Fibroblast of mammary gland (primary cell): Measurements from ENCODE around the gene OR51E1.
A peak's percentile ranks its signal among the peaks of the same experiment; 100 is the strongest.

Experiments used
- DNase-seq: peaks from one replicate; pipeline ENCODE4 v3.0.0-alpha.2; 2010; ENCODE audit warnings: low read depth
- H3K4me3 ChIP-seq: 2 replicates; pipeline ENCODE4 v1.5.1; 2011; ENCODE audit warnings: low read depth, mild to moderate bottlenecking, low read length, moderate library complexity; ENCODE audit not compliant: control insufficient read depth
- CTCF ChIP-seq: conservative IDR thresholded peaks from 2 replicates; pipeline ENCODE4 v1.5.1; 2011; ENCODE audit warnings: low read depth, low read length, inconsistent platforms; ENCODE audit not compliant: control insufficient read depth, insufficient read depth

Gene OR51E1

GRCh38 chr11:4682623-4683419 lies 39.0 kb downstream of the OR51E1 start:
- H3K4me3 ChIP-seq, result no peak overlapping the region
- TF ChIP-seq CTCF, result no peak
- DNase-seq, result peak; percentile 2

GRCh38 chr11:4684631-4685285 lies 41.0 kb downstream of the OR51E1 start:
- no peak for TF ChIP-seq CTCF
- H3K4me3 ChIP-seq, result no peak overlapping the region
- no peak for DNase-seq

- no peak for TF ChIP-seq CTCF
- no peak for DNase-seq
- no peak overlapping the region for H3K4me3 ChIP-seq
Observed at GRCh38 chr11:4695442-4695841, 51.7 kb downstream of the OR51E1 start.

DNA sequence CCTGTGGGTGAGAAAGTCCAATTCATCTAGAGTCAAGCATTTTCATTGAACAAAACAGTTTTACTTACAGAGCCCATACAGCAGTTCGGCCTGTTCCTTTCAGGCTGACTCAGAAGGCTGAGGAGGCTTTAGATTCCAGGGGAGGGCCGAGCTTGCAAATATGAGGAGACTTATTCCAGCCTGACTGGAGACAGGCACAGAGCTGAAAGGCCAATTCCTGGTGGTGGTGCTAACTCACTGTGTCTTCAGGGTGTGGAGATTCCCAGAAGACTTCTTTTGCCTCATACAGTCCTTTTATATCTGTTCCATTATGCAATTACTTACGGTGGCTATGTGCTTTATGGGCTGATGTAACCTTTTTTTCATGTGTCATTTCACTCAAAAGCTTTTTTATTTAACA lies 53.8 kb downstream of the OR51E1 start, which contains the start of gene OR51E2:
OR51E2 (minus strand) TSS at position 269 of the 400 bp plus-strand sequence. CDS start 15,142 bp downstream, outside the sequence.
- H3K4me3 ChIP-seq, result no peak within 1 kb of the TSS
- no peak for TF ChIP-seq CTCF
- DNase-seq, result no peak

DNA sequence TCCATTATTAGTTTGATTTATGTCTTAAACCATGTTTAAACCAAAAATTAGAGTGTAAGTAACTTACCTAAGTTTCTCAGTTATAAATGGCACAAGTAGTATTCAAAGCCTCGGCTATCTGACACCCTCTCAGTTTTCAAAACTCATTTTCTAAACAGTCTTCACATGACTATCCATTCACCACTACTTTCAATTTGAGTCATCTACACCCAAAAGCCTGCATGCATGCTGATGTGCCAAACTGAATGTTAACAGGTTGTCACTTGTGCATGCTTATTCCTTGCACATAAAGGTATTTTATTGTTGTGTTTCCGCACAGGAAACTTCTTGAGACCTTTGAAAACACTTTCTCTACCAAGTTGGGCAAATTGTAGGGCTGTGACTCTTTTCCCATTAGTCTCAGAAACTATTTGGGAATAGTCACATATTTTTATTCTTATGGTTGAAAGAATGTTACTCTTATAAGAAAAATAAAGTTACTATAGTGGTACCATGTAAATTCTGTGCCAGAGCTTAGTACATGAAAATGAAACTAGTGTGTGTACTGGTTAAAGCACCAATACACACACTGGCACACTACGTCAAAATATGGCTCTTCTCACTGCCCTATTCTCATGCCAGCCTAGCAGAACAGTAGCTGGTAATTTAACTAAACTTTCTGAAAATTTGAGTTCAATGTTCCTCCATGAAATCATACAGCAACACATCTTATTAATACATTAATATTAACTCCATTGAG lies 56.1 kb downstream of the OR51E1 start:
- TF ChIP-seq CTCF, result no peak

GRCh38 chr11:4700436-4700820 lies 56.6 kb downstream of the OR51E1 start:
- TF ChIP-seq CTCF, result no peak
- no peak for DNase-seq
- no peak overlapping the region for H3K4me3 ChIP-seq

More for the DNA sequence above, 56.1 kb downstream of the OR51E1 start:
- DNase-seq, result no peak
- H3K4me3 ChIP-seq, result no peak overlapping the region
